ENCODE measurements around the gene TUBD1.
"Not testable (repeated sequence)": the region's sequence is repeated elsewhere in the genome, so short reads cannot be mapped to it uniquely, and the experiment has no call there.

Gene TUBD1, protein sequence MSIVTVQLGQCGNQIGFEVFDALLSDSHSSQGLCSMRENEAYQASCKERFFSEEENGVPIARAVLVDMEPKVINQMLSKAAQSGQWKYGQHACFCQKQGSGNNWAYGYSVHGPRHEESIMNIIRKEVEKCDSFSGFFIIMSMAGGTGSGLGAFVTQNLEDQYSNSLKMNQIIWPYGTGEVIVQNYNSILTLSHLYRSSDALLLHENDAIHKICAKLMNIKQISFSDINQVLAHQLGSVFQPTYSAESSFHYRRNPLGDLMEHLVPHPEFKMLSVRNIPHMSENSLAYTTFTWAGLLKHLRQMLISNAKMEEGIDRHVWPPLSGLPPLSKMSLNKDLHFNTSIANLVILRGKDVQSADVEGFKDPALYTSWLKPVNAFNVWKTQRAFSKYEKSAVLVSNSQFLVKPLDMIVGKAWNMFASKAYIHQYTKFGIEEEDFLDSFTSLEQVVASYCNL

GRCh38 chr17:59892924-59893675 lies at the start of gene TUBD1, which contains the start of gene RPS6KB1:
TSS of gene TUBD1 (minus strand) at chr17:59892943. CDS start at chr17:59891002, 1,941 bp downstream.
TSS of gene RPS6KB1 (plus strand) at chr17:59893121. CDS start at chr17:59893185, 64 bp downstream.
- TF ChIP-seq CTCF (IDR thresholded peaks at IDR 0.05; ENCODE audit: low read depth, low read length, missing control alignments): no peak
- DNase-seq (ENCODE audit: low read depth): peak; percentile 98
- peak within 1 kb of the TSS; percentile 84 for H3K4me3 ChIP-seq (ENCODE audit: low read depth, low read length)

- H3K4me3 ChIP-seq (ENCODE audit: low read depth, low read length): no peak overlapping the region
These were observed 48.4 kb upstream of the TUBD1 start for GRCh38 chr17:59941131-59941530.

DNA sequence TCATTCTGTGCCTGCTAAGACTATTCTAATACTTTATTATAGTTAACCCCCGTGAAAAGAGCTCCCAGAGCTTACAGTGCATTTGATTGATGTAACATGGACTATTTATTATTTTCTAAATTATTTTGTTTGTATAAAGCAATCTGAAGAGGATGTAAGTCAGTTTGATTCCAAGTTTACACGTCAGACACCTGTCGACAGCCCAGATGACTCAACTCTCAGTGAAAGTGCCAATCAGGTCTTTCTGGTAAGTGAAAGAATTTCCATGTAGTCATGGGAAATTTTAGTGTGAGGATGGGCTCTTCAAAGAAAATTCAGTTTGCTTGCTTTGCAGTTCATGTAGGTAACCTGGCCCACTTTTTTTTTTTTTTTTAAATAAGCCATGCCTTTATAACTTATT lies 48.0 kb upstream of the TUBD1 start:
- not testable (repeated sequence) for H3K4me3 ChIP-seq (ENCODE audit: low read depth, low read length); DNase-seq (ENCODE audit: low read depth)

More at GRCh38 chr17:59941131-59941530, 48.4 kb upstream of the TUBD1 start:
- no peak for TF ChIP-seq CTCF (IDR thresholded peaks at IDR 0.05; ENCODE audit: low read depth, low read length, missing control alignments)
- DNase-seq (ENCODE audit: low read depth): no peak

DNA sequence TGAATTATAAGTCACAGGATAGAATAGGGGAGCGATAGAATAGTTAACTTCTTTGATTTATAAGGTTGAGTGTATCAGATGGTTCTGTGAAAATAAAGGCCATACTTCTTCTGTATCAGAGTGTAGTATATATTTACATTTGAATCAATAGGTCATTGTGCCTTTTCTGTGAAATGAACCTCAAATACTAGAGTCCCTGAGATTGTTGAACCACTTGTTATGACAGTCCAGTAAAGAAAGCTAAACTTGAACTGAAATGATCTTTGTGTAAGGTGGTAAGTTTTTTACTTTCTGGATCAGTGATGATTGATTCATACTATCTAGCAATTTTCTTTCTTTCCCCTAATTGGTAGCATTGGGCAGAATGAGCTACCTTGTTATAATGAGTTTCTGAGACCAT lies 40.6 kb upstream of the TUBD1 start:
- not testable (repeated sequence) for DNase-seq (ENCODE audit: low read depth); H3K4me3 ChIP-seq (ENCODE audit: low read depth, low read length)

- not testable (repeated sequence) for H3K4me3 ChIP-seq (ENCODE audit: low read depth, low read length); DNase-seq (ENCODE audit: low read depth)
These were observed 38.0 kb upstream of the TUBD1 start for GRCh38 chr17:59930768-59931167.

DNA sequence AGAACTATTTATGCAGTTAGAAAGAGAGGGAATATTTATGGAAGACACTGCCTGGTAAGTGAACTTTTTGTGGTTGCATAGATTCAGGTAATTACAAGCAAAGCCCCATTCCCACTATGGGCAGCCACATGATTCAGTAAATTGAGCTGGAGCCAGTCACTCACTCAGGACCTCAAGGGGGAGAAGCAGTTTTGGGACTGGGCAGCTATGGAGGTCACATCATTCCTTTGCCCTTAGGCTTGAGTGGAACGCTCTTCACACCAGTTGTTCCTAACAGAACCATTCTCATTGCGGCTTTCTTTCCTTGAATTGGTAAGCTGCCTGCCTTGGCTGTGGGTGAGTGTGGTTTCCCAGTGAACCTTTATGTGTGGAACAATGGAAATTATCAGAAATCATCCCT lies 37.4 kb upstream of the TUBD1 start:
- H3K4me3 ChIP-seq (ENCODE audit: low read depth, low read length); DNase-seq (ENCODE audit: low read depth): not testable (repeated sequence)

DNA sequence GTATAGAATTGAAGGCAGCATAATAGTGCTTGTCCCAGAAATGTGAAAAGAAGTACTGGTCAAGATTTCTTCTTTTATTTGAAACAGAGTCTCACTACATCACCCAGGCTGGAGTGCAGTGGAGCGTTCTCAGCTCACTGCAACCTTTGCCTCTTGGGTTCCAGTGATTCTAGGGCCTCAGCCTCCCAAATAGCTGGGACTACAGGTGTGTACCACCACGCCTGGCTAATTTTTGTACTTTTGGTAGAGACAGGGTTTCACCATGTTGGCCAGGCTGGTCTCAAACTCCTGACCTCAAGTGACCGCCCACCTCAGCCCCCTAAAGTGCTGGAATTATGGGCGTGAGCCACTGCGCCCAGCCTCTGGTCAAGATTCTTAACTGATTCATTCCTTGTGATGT lies 27.9 kb upstream of the TUBD1 start:
- DNase-seq (ENCODE audit: low read depth); H3K4me3 ChIP-seq (ENCODE audit: low read depth, low read length): not testable (repeated sequence)

- TF ChIP-seq CTCF (IDR thresholded peaks at IDR 0.05; ENCODE audit: low read depth, low read length, missing control alignments): no peak
- H3K4me3 ChIP-seq (ENCODE audit: low read depth, low read length): no peak overlapping the region
- DNase-seq (ENCODE audit: low read depth): no peak
These were observed 23.7 kb upstream of the TUBD1 start for GRCh38 chr17:59916446-59916845.

- TF ChIP-seq CTCF (IDR thresholded peaks at IDR 0.05; ENCODE audit: low read depth, low read length, missing control alignments): peak; percentile 42
- H3K4me3 ChIP-seq (ENCODE audit: low read depth, low read length): no peak overlapping the region
- no peak for DNase-seq (ENCODE audit: low read depth)
These were observed 21.6 kb upstream of the TUBD1 start for GRCh38 chr17:59914274-59914854.
